Measurements from ENCODE around the gene LEFTY1.

DNA sequence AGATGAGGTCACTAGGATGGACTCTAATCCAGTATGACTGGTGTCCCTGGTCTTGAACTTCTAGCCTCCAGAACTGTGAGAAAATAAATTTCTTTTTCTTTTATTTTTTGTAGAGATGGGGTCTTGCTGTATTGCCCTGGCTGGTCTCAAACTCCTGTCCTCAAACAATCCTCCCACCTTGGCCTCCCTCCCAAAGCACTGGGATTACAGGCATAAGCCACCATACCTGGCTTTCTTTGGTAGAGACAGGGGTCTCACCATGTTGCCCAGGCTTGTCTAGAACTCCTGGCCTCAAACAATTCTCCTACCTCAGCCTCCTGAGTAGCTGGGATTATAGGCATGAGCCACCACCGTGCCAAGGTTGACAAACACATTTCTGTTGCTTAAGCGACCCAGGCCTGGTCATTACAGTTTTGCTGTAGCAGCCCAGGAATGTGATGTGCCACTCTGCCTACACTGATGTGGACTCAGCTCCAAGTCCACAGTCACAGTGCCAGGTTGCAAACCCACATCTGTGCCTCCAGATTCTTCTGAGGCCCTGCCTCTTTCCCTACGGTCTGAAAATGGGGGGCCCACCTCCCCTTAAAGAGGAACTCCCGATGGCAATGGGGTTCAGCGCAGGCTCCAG, 19.2 kb upstream of the LEFTY1 start:
- TF ChIP-seq, protein P1, sequence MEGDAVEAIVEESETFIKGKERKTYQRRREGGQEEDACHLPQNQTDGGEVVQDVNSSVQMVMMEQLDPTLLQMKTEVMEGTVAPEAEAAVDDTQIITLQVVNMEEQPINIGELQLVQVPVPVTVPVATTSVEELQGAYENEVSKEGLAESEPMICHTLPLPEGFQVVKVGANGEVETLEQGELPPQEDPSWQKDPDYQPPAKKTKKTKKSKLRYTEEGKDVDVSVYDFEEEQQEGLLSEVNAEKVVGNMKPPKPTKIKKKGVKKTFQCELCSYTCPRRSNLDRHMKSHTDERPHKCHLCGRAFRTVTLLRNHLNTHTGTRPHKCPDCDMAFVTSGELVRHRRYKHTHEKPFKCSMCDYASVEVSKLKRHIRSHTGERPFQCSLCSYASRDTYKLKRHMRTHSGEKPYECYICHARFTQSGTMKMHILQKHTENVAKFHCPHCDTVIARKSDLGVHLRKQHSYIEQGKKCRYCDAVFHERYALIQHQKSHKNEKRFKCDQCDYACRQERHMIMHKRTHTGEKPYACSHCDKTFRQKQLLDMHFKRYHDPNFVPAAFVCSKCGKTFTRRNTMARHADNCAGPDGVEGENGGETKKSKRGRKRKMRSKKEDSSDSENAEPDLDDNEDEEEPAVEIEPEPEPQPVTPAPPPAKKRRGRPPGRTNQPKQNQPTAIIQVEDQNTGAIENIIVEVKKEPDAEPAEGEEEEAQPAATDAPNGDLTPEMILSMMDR (IDR thresholded peaks at IDR 0.05) = no peak
- TF ChIP-seq POLR2AphosphoS5 (IDR thresholded peaks at IDR 0.05; ENCODE audit: low read depth, low read length) (no peak), SIN3A (IDR thresholded peaks at IDR 0.05; ENCODE audit: borderline replicate concordance, insufficient read depth, low read depth, low read length) (no peak), TCF7L2 (IDR thresholded peaks at IDR 0.05; ENCODE audit: low read depth, low read length) (no peak)
- TF ChIP-seq, protein P2, sequence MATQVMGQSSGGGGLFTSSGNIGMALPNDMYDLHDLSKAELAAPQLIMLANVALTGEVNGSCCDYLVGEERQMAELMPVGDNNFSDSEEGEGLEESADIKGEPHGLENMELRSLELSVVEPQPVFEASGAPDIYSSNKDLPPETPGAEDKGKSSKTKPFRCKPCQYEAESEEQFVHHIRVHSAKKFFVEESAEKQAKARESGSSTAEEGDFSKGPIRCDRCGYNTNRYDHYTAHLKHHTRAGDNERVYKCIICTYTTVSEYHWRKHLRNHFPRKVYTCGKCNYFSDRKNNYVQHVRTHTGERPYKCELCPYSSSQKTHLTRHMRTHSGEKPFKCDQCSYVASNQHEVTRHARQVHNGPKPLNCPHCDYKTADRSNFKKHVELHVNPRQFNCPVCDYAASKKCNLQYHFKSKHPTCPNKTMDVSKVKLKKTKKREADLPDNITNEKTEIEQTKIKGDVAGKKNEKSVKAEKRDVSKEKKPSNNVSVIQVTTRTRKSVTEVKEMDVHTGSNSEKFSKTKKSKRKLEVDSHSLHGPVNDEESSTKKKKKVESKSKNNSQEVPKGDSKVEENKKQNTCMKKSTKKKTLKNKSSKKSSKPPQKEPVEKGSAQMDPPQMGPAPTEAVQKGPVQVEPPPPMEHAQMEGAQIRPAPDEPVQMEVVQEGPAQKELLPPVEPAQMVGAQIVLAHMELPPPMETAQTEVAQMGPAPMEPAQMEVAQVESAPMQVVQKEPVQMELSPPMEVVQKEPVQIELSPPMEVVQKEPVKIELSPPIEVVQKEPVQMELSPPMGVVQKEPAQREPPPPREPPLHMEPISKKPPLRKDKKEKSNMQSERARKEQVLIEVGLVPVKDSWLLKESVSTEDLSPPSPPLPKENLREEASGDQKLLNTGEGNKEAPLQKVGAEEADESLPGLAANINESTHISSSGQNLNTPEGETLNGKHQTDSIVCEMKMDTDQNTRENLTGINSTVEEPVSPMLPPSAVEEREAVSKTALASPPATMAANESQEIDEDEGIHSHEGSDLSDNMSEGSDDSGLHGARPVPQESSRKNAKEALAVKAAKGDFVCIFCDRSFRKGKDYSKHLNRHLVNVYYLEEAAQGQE (IDR thresholded peaks at IDR 0.05; ENCODE audit: insufficient read depth in 1 of 2, low read depth in 2 of 2, low read length in 1 of 2) = no peak

Measured in Panc1 (cell line).